Measurements from ENCODE around the gene EFEMP1.

EFEMP1 gene

DNA sequence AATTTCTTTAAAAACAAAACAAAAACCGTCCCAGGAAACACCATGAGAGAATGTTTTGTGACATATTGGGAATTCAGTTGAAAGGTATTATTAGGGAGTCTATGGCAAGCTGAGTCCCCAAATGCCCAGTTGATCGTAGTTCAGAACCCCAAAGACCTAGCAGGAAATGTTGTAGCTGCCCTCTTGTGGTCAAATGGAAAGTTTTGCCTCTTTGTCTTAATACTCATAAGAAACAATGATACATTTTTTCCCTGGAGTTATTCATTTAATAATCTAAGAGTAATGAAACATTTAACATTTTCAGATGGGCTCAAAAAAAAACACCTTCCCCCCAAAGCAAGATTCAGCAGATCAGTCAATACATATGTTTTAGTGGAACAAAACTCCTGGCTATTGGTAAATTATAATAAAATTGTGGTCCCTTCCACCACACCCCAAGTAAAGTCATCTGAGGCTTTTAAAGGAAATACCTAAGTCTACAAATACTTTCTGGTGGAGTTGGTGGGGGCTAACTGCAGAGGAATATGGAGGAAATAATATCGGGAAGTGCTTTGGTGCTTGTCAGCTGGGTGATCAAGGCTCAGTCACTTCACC is 37.8 kb upstream of the EFEMP1 start:
- TF ChIP-seq, protein P1, sequence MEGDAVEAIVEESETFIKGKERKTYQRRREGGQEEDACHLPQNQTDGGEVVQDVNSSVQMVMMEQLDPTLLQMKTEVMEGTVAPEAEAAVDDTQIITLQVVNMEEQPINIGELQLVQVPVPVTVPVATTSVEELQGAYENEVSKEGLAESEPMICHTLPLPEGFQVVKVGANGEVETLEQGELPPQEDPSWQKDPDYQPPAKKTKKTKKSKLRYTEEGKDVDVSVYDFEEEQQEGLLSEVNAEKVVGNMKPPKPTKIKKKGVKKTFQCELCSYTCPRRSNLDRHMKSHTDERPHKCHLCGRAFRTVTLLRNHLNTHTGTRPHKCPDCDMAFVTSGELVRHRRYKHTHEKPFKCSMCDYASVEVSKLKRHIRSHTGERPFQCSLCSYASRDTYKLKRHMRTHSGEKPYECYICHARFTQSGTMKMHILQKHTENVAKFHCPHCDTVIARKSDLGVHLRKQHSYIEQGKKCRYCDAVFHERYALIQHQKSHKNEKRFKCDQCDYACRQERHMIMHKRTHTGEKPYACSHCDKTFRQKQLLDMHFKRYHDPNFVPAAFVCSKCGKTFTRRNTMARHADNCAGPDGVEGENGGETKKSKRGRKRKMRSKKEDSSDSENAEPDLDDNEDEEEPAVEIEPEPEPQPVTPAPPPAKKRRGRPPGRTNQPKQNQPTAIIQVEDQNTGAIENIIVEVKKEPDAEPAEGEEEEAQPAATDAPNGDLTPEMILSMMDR (IDR thresholded peaks at IDR 0.05; ENCODE audit: low read depth, low read length) = peak; percentile 41; the same call in 1 of the 2 replicates
- no peak overlapping the region for H3K4me3 ChIP-seq (ENCODE audit: low read depth, low read length)

DNA sequence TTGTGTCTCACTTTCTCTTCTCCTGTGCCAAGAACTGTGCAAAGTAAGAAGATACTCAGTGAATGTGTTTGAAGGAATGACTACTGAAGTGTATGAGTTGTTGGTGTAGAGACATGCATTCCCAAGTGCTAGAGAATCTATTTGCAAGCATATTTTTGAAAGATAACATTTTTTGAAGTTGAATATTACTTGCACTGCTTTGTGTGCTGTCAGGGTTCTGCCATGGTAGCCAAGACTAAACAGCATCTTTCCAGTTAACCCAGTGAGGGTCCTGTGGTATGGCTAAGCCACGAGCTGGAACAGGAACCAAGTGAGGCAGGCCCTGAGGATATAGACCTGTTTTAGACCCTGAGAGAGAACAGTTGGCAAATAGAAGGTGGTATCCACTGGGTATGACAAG is 35.2 kb upstream of the EFEMP1 start:
- no peak overlapping the region for H3K4me3 ChIP-seq (ENCODE audit: low read depth, low read length)
- TF ChIP-seq, protein P1 (IDR thresholded peaks at IDR 0.05; ENCODE audit: low read depth, low read length) = no peak

DNA sequence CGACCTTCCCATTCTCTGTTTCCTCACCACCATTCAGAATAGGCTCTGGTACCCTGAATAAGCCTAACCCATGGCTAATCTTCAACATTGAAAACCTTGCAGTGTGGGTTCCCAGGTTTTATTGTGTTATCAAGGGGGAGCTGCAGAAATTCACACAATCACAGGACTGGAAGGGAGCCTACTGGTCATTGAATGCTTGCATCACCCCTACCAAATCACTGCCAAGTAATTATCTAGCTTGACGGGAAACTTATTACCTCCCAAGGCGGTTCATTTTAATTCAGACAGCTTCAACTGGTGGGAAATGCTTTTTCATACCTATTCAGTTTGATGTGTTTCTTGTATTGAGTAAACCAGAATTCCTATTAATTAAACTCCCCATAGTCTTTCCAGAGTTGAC is 33.6 kb upstream of the EFEMP1 start:
- H3K4me3 ChIP-seq (ENCODE audit: low read depth, low read length) = no peak overlapping the region
- TF ChIP-seq, protein P1 (IDR thresholded peaks at IDR 0.05; ENCODE audit: low read depth, low read length) = no peak

DNA sequence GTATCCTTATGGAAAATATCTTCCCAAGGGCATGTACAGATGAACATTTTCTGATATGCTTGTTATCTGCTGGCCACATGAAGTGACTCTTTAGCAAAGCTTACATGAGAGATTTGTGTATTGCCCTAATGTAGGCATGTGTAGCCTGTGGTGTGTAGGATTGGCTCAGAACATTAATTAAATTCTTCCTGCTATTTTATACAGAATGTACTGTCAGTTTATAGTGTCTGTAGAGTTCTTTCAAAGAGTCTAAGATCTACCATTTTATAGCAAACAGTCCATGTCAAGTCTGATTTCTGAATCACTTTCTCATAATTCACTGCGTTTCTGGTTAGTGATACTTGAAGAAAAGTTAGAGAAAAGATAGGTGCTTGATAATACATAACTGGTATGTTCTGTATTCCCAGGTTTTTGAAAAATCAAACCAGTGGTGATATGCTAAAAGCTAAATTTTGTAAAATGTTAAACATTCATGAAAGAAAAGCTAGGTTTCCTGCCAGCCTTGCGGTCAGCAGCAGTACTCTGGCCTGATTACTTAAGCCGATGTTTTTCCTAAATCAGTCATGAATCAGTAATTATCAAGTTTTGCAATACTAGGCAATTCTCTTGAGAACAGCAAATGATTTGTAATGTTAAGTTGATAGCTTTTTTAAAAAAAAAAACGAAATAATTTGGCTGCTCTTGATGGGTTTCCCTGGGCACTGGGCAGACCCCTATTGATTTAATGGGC is 30.9 kb upstream of the EFEMP1 start:
- TF ChIP-seq, protein P1 (IDR thresholded peaks at IDR 0.05; ENCODE audit: low read depth, low read length) = no peak

DNA sequence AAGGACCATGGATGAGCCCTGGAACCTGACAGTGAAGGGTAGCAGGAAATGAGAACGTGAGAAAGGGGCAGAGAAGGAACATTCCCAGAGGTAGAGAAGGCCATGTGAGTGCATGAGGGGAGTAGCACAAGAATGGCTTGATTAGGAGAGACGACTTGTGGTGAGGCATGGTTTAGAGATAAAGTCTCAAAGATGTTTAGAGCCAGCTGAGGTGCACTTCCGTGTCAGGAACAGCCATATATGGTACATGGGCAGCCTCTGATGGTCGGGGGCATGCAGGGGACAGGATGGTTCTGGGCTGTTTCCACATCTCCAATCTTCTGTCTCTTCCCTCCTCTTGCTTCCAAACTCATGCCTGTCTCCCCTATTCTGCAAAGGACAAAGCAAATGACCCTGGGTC is 28.8 kb upstream of the EFEMP1 start:
- TF ChIP-seq, protein P1 (IDR thresholded peaks at IDR 0.05; ENCODE audit: low read depth, low read length) = no peak
- no peak overlapping the region for H3K4me3 ChIP-seq (ENCODE audit: low read depth, low read length)

More for the DNA sequence above, 30.9 kb upstream of the EFEMP1 start:
- H3K4me3 ChIP-seq (ENCODE audit: low read depth, low read length) = no peak overlapping the region

DNA sequence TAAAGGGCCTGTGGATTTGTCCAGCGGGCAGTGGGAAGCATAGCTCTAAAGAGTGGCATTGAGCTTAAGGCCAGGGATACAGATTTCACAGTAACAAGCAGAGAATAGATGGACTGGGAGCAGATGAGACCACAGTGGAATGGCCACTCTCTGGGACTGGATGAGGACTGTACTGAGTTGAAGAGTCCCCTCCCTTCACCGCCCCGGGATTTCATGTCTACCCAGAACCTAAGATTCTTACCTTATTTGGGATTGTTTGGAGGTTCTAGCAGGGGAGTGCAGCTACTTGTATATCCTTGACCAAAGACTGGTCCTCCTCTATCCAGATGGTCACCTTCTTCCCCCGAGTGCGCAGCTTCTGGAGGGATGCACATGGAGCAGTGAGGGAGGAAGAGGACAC is 28.0 kb upstream of the EFEMP1 start:
- no peak overlapping the region for H3K4me3 ChIP-seq (ENCODE audit: low read depth, low read length)
- TF ChIP-seq, protein P1 (IDR thresholded peaks at IDR 0.05; ENCODE audit: low read depth, low read length) = no peak

DNA sequence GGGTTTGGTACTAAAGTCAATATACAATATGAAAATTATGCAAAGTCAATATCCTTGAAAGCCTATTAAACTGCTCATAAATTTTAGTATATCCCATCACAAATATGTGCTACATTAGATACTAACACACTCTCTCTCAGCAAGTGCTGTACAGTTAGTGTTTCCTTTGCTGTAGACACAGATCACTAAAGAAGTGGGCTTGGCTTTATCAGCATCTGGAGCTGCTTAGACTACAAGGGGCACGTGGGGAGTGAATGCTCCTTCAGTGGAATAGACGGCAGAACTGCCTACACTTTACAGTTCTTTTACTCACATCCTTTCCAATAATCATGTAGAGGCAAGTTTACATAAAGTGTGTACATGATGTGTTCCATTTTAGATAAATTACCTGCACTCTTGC is 26.0 kb upstream of the EFEMP1 start:
- H3K4me3 ChIP-seq (ENCODE audit: low read depth, low read length) = no peak overlapping the region
- TF ChIP-seq, protein P1 (IDR thresholded peaks at IDR 0.05; ENCODE audit: low read depth, low read length) = no peak

All from WI38 (cell line).